MCF 10A (cell line): Measurements from ENCODE around the gene PARVB. TPM values are rescaled to one million over a fixed set of nuclear protein-coding genes. Genes with fewer than 3 reads are reported as not detected.

Source experiments
- BruUV-seq: library from RNA; stranded (reverse); fragments of 400-500 nt; replicated peaks from 2 replicates; lab custom pipeline; 2021; lab: Mats Ljungman, UMichigan
- CTCF ChIA-PET: fragments of 300-600 bp; sonication (Branson Sonifier 250); formaldehyde crosslinking; extraction: SDS; loops from one replicate; lab custom pipeline; 2021; ENCODE audit warnings: antibody characterized with exemption, inconsistent platforms; lab: Yijun Ruan, JAX
- POLR2A ChIA-PET: fragments of 300-600, 350-650 bp; sonication (Branson Sonifier 250); formaldehyde crosslinking; extraction: SDS; loops from one replicate; lab custom pipeline; 2020; ENCODE audit warnings: antibody characterized with exemption, inconsistent platforms; lab: Yijun Ruan, JAX
- DNase-seq: peaks from one replicate; pipeline ENCODE4 v3.0.0-alpha.2; 2018; ENCODE audit not compliant: unreplicated experiment
- H3K27ac Mint-ChIP-seq: one replicate; pipeline ENCODE4 v1.8.0; 2022; ENCODE audit warnings: mild to moderate bottlenecking, low read depth, mixed read lengths; ENCODE audit not compliant: unreplicated experiment
- H3K27me3 Mint-ChIP-seq: one replicate; pipeline ENCODE4 v1.8.0; 2022; ENCODE audit warnings: mixed read lengths; ENCODE audit not compliant: insufficient read depth, unreplicated experiment
- H3K36me3 Mint-ChIP-seq: one replicate; pipeline ENCODE4 v1.8.0; 2022; ENCODE audit warnings: mild to moderate bottlenecking, moderate library complexity, mixed read lengths; ENCODE audit not compliant: insufficient read depth, unreplicated experiment
- H3K4me1 Mint-ChIP-seq: one replicate; pipeline ENCODE4 v1.8.0; 2022; ENCODE audit warnings: mixed read lengths; ENCODE audit not compliant: insufficient read depth, unreplicated experiment
- H3K4me3 Mint-ChIP-seq: one replicate; pipeline ENCODE4 v1.8.0; 2022; ENCODE audit warnings: mild to moderate bottlenecking, moderate library complexity, mixed read lengths; ENCODE audit not compliant: unreplicated experiment
- H3K9me3 Mint-ChIP-seq: one replicate; pipeline ENCODE4 v1.8.0; 2022; ENCODE audit warnings: mixed read lengths; ENCODE audit not compliant: unreplicated experiment
- intact Hi-C: fragments of 100-400 bp; cut with micrococcal nuclease; formaldehyde crosslinking; loops from 2 replicates; pipeline ENCODE4 v1.14.1; 2022
- total RNA-seq: library from RNA; stranded (reverse); gene quantifications from 2 replicates; pipeline ENCODE4 v1.2.3, GENCODE V29; 2022
- TF ChIP-seq, protein P1 (sequence below): fragments of 200-600 bp; IDR thresholded peaks from one replicate; pipeline ENCODE4 v1.8.0; 2022; ENCODE audit warnings: antibody characterized with exemption, mild to moderate bottlenecking; ENCODE audit not compliant: unreplicated experiment

The PARVB gene
- total RNA-seq, 1 experiment from 2014 or later: 26.0 TPM

DNA sequence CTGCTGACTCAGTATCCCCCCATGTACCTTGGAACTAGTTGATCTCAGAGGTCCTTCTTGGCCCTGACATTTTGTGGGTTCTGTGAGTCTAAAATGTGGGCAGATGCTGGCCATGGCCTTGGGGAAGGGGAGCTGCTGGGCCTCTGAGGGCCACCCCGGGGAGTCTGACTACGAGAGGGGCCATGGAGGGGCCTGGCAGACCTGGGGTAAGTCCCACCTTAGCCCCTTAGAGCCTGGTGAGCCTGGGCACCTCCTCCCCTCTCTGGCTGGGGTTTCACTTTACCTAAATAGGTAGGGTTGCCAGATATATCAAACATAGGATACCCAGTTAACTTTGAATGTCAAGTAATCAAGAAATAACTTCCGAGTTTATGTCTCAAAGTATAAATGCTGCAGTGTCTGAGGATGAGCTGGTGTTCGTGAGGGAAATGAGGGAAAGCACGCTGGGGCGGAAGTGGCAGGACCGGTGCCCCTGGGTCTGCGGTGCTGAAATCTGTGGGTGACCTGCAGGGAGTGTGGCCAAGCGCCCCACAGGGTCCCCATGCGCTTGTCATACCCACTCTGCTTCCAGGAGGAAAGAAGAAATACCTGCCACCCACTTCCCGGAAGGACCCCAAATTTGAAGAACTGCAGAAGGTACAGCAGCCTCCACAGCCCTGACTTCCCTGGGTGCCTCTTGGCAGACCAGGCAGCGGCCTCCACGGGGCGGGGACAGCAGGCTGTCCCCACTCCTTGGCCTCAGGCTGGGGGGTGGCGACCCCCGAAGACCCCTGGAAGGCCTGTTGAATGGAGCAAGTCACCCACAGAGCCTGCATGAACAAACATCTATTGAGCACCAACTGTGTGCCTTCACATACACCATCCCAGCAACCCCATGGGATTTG, 161.4 kb downstream of the PARVB start:
- Mint-ChIP-seq H3K9me3 (no peaks in the 10 kb centered on the region), H3K27me3 (peaks cover 60% of the 10 kb centered on the region), H3K27ac (no peak overlapping the region), H3K4me3 (no peak overlapping the region), H3K36me3 (no peaks in the 10 kb centered on the region), H3K4me1 (peaks cover 14% of the 10 kb centered on the region)
- no peak for DNase-seq
- TF ChIP-seq, protein P1, sequence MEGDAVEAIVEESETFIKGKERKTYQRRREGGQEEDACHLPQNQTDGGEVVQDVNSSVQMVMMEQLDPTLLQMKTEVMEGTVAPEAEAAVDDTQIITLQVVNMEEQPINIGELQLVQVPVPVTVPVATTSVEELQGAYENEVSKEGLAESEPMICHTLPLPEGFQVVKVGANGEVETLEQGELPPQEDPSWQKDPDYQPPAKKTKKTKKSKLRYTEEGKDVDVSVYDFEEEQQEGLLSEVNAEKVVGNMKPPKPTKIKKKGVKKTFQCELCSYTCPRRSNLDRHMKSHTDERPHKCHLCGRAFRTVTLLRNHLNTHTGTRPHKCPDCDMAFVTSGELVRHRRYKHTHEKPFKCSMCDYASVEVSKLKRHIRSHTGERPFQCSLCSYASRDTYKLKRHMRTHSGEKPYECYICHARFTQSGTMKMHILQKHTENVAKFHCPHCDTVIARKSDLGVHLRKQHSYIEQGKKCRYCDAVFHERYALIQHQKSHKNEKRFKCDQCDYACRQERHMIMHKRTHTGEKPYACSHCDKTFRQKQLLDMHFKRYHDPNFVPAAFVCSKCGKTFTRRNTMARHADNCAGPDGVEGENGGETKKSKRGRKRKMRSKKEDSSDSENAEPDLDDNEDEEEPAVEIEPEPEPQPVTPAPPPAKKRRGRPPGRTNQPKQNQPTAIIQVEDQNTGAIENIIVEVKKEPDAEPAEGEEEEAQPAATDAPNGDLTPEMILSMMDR: no peak
- ChIA-PET POLR2A (interaction anchor here (0.6 kb wide), 1 partner anchor 1341 kb away, joined by 3 read pairs; no protein-coding TSS in a partner anchor), CTCF (interaction anchor here (0.6 kb wide), 1 partner anchor 839 kb away, joined by 4 read pairs; no protein-coding TSS in a partner anchor)
- intact Hi-C loops: no loop called here
- no TSS peak for BruUV-seq

DNA sequence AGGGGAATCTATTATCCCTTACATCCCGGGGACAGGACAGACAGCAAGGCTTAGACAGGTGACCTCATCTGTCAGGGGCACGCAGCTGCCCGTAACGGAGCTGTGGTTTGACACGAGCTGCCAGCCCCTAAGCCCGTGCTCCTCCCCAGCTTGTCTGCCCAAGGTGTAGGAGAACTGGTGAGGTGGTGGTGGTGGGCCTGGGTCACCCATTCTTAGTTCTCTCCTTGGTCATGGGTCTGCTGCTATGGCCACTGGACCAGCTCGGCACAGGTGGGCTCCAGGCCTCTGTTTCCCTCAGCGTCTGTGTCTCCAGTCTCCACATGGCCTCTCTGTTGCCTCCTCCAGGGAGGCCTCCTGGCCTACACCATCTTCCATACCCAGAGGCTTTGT, 162.0 kb downstream of the PARVB start:
- Mint-ChIP-seq H3K4me1 (peaks cover 14% of the 10 kb centered on the region), H3K27ac (no peak overlapping the region), H3K27me3 (peaks cover 53% of the 10 kb centered on the region), H3K36me3 (no peaks in the 10 kb centered on the region), H3K4me3 (no peak overlapping the region), H3K9me3 (no peaks in the 10 kb centered on the region)
- DNase-seq: no peak
- intact Hi-C loops: no loop called here
- BruUV-seq: no TSS peak
- CTCF ChIA-PET: interaction anchor here (0.6 kb wide), 1 partner anchor 840 kb away, joined by 4 read pairs; no protein-coding TSS in a partner anchor
- POLR2A ChIA-PET: no interaction called here
- TF ChIP-seq, protein P1: no peak

DNA sequence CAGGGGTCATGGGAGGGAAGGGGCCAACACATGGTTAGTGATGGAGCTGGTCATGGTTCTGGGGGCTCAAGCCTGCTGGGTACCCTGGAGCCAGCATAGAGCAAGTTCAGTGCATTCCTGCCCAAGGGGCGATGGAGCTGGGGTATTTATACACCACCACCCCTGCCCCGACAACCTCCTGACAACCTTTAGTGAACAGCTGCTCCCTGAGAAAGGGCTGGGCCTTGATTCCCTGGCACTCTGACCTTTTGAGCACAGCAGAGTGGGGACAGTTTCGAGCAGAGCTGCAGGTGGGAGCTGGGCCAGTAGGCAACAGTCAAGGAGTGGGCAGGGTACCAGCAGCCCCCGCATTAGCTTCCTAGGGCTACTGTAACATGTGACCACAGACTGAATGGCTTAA, 162.6 kb downstream of the PARVB start:
- BruUV-seq: no TSS peak
- POLR2A ChIA-PET: no interaction called here
- Mint-ChIP-seq H3K4me1 (peaks cover 14% of the 10 kb centered on the region), H3K36me3 (no peaks in the 10 kb centered on the region), H3K27ac (no peak overlapping the region), H3K4me3 (no peak overlapping the region), H3K27me3 (peaks cover 50% of the 10 kb centered on the region), H3K9me3 (no peaks in the 10 kb centered on the region)
- intact Hi-C loops: no loop called here
- CTCF ChIA-PET: interaction anchor here (0.8 kb wide), 1 partner anchor 28 kb away, joined by 3 read pairs; no protein-coding TSS in a partner anchor
- no peak for DNase-seq
- TF ChIP-seq, protein P1: no peak

DNA sequence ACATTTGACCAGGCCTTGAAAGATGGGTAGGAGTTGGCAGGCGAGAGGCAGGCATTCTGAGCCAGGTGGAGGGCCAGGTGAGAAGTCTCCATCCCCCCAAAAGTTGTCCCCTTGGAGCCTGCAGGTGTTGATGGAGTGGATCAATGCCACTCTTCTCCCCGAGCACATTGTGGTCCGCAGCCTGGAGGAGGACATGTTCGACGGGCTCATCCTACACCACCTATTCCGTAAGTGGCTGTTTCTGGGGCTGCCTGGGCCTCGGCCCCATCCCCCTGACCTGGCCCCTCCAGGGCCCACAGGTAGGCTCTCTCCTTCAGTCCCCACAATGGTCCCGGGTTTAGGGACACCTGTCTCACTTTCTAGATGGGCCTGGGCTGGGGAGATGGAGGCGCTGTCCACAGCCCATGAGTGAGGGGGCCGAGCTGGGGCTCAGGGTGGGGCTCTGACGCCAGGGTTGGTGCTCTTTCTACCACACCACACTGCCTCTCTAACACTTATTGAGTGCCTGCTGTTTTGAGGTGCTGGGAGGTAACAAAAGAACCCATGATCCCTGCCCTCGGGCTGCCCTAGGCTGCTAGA, 163.6 kb downstream of the PARVB start:
- ChIA-PET POLR2A (no interaction called here), CTCF (interaction anchor here (0.8 kb wide), 1 partner anchor 380 kb away, joined by 3 read pairs; no protein-coding TSS in a partner anchor)
- Mint-ChIP-seq H3K9me3 (no peaks in the 10 kb centered on the region), H3K27me3 (peaks cover 50% of the 10 kb centered on the region), H3K4me3 (no peak overlapping the region), H3K27ac (no peak overlapping the region), H3K36me3 (no peaks in the 10 kb centered on the region), H3K4me1 (peaks cover 16% of the 10 kb centered on the region)
- TF ChIP-seq, protein P1: no peak
- BruUV-seq: no TSS peak
- DNase-seq: no peak
- intact Hi-C loops: no loop called here
